ENCODE results near the gene CCDC88B.
"Not testable (repeated sequence)": the region's sequence is repeated elsewhere in the genome, so short reads cannot be mapped to it uniquely, and the experiment has no call there.

CCDC88B gene

DNA sequence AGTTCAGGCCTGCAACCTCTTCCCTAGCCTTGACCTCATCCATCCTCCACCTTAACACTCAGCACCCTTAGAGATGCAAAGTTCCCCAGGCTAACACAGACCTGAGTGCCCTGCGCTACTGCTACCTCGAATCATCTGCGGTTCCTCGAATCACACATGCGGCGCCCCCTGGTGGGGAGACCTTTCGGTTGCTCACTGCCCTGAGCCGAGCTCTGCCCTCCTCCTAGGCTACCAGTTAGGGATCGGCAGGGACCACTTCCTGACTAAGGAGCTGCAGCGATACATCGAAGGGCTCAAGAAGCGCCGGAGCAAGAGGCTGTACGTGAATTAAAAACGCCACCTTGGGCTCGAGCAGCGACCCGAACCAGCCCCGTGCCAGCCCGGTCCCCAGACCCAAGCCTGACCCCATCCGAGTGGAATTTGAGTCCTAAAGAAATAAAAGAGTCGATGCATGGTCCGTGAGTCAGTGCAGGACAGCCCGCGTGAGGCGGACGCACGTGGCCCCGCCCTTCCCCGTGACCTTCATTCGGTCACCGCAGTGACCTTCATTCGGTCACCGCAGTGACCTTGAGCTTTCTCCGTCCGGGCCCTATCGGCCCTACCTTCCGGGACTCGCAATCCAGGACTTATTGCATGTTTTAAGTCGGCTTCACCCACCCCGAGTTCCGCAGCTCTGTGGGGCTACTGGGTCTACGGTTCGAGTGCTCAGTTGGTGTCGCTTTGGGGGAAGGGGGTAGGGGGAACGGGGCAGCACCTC is 35.5 kb upstream of the CCDC88B start:
- DNase-seq, result peak; percentile 96 to 98 (median 97)

DNA sequence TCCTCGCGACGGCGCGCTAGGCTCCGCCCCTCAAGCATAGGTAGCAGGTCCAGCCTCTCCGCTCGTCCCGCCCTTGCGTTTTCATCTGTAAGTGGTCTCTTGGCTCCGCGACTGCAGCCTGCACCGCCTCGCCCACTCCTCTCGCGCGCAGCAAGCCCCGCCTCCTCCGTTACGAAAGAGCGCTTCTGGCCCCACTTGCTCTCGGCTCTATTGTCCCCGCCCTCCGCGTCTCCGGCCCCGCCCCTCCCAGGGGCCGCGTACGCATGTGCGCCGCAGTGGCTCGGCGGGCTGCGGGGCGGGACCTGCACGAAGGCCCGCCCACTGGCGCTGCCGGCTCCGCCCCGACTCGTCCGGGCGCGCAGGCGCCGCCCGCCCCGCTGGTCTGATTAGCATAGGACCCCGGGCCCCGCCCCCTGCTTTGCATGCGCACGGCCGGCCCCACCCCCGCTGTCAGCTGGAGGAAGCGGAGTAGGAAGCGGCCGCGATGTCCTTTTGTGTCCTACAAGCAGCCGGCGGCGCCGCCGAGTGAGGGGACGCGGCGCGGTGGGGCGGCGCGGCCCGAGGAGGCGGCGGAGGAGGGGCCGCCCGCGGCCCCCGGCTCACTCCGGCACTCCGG is 34.8 kb upstream of the CCDC88B start, which contains the start of gene ESRRA:
Gene ESRRA (plus strand): TSS at position 450 of the 616 bp plus-strand sequence. CDS start 1,656 bp downstream, outside the sequence.
- DNase-seq, result peak; percentile 99 to 100 (median 100)

DNA sequence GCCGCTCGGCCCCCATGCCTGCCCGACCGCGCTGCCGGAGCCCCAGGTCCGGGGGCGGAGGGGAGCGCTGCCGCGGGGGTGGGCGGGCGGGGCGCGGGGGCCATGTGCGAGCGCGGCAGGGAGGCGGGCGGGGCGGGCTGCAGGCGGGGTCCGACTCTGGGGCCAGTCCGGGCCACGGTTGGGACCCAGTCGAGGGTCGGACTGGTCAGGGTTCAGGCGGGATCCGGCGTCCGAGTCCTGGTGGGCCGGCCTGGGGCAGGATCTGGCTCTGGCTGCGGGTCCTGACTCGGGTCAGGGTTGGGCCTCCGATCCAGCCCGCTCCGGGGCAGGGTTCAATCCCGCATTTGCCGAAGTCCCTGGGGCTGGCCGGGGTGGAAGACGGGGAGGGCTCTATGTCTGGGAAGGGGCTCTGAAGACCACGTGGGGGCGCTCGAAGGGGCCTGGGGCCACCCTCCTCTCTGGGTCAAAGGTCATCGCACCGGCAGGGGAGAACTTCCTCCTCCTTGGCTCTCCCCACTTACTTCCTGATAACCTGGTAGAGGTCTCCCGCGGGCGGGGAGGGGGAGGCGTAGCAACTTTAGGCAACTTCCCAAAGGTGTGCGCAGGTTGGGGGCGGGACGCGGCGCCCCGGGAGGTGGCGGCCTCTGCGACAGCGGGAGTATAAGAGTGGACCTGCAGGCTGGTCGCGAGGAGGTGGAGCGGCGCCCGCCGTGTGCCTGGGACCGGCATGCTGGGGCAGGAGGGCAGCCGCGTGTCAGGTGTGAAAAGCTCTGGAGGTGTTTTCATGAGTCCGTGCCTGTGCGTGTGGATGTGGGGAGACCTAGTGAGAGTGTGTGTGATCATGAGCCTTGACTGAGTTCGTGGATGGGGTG is 34.1 kb upstream of the CCDC88B start:
- peak; percentile 60 to 80 (median 68) for DNase-seq

DNA sequence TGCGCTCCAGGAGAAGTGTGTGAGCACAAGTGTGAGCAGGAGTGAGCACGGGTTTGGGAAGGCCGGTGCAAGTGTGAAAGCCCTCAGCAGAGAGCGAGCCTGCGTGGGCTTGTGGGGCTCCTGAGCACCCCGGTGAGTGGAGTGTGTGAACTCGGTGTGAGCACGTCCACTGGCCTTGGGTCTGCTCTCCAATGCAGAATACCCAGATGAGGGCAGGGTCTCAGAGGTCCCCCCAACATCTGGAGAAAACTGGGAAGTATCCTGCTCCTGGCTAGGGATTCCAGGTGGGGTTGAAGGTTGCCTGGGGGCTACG is 33.5 kb upstream of the CCDC88B start:
- DNase-seq, result no peak

GRCh38 chr11:64306876-64307622 is 33.0 kb upstream of the CCDC88B start:
- no peak for DNase-seq

DNA sequence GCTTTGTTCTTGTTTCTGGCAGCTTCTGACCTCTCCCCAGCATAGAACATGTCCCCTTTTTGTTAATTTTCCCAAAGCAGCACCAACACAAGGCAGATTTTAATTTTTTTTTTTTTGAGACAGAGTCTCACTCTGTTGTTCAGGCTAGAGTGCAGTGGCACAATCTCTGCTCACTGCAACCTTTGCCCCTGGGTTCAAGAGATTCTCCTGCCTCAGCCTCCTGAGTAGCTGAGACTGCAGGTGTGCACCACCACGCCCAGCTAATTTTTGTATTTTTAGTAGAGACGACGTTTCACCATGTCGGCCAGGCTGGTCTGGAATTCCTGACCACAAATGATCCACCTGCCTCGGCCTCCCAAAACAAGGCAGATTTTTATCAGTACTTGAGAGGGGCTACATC is 32.2 kb upstream of the CCDC88B start:
- not testable (repeated sequence) for DNase-seq

DNA sequence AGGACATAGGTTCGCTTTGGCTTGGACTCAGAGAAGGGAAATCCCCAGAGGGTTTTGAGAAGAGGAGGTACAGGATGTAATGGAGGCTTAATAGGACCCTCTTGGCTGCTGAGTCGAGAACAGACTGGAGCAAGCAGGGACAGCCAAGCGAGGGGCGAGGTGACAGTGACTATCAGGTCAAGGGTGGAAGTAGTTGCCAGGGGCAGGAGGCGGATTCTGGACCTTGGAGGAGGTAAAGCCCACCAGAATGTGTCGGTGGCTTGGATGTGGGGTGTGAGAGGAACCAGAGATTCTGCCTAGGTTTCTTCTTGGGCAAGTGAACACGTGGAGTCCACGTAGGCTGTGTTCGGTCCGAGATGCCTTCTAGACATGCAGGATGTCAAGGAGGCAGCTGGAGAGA is 27.1 kb upstream of the CCDC88B start:
- no peak for DNase-seq

GRCh38 chr11:64313491-64314145 is 26.4 kb upstream of the CCDC88B start:
- no peak for DNase-seq

- DNase-seq, result peak in 1 of 4 experiments; percentile 34
Measured at GRCh38 chr11:64314146-64314804, 25.7 kb upstream of the CCDC88B start.

DNA sequence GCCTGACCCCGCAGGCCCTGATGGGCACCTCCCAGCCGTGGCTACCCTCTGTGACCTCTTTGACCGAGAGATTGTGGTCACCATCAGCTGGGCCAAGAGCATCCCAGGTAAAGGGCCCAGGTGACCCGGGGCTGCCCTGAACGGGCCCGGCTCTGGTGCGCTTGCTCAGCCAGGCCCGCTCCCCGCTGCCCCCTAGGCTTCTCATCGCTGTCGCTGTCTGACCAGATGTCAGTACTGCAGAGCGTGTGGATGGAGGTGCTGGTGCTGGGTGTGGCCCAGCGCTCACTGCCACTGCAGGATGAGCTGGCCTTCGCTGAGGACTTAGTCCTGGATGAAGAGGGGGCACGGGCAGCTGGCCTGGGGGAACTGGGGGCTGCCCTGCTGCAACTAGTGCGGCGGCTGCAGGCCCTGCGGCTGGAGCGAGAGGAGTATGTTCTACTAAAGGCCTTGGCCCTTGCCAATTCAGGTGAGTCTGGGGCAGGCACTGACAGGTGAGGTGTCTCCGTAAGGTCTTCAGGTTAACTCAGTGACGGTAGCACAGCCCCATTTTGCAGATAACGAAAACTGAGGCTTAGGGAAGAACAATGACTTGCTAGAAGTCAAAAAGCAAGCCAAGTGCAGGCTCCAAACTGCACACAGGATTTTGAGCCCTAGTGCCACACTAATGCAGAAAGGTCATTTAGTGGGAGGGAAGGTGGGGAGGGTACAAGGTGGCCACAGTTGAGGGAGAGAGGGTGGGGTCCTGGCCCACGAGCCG is 25.0 kb upstream of the CCDC88B start:
- no peak for DNase-seq

GRCh38 chr11:64315667-64316526 is 24.1 kb upstream of the CCDC88B start:
- DNase-seq, result not testable (repeated sequence)

DNA sequence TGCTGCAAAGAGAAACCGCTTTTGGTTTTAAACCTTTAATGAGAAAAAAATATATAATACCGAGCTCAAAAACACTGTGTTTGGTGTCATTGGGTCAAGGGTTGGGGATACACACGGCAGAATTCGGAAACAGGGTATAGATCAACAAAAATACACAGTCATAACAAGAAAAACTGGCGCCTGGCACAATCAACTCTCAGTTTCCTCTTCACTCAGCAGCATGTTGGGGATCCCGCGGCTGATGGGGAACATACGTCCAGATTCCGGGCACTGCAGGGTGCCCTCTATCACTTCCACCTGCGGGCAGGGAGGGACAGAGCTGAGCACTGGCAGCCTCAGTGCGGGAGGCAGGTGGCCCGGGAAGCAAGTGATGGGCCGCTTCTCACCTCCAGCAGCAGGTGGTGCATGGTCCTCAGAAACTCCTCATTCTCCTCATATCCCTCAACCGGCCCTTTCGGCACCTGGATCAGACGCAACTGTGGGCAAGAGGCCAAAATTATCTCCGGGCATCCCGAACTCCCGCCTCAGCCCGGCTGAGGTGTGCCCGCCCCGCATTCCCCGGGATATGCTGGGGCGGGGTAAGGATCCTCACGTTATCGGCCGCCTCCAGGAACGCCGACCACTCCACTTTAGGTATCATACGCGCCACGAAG is 23.2 kb upstream of the CCDC88B start:
- peak in 1 of 4 experiments; percentile 17 for DNase-seq

GRCh38 chr11:64317325-64317960 is 22.6 kb upstream of the CCDC88B start, which contains the start of gene TRMT112:
TRMT112 (minus strand) TSS chr11:64317559; CDS start chr11:64317526, 33 bp downstream.
- peak; percentile 95 to 99 (median 96) for DNase-seq

DNA sequence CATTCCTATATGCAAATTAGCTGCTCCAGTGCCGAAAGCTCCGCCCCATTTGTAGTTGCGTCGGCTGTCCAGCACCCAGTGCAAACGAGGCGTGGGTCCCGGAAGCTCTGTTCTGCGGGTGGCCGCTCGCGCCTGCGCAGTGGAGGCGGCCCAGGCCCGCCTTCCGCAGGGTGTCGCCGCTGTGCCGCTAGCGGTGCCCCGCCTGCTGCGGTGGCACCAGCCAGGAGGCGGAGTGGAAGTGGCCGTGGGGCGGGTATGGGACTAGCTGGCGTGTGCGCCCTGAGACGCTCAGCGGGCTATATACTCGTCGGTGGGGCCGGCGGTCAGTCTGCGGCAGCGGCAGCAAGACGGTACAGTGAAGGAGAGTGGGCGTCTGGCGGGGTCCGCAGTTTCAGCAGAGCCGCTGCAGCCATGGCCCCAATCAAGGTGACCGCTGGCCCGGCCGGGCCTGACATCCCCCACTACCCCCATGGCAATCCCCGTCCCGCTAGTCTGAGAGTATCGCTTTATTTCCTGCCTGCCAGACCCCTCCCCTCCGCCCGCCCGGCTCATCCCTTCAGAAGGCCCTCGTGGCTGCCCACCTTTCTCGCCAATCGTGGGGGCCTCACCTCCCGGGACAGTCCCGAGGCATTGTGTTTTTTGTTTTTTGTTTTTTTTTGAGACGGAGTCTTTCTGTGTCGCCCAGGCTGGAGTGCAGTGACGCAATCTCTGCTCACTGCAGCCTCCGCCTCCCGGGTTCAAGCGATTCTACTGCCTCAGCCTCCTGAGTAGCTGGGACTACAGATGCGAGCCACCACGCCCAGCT is 21.8 kb upstream of the CCDC88B start, which contains the start of gene PRDX5:
Gene PRDX5 (plus strand): TSS at position 161 of the 805 bp plus-strand sequence. CDS start 95 bp downstream, at position 256.
- peak; percentile 99 for DNase-seq

- peak in 2 of 4 experiments; percentile 33 to 34 for DNase-seq
Measured at GRCh38 chr11:64318766-64319761, 20.9 kb upstream of the CCDC88B start.

DNA sequence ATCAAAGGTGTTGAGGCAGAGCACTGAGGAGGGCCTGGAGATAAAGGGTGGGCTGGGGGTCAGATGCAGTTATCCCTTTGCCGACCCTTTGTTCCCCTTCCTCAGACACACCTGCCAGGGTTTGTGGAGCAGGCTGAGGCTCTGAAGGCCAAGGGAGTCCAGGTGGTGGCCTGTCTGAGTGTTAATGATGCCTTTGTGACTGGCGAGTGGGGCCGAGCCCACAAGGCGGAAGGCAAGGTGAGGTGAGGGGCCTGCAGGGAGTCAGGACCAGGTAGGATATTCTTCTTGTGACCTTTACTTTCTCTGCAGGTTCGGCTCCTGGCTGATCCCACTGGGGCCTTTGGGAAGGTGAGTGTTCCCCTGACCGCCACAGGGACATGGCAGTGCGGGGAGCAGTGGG is 19.4 kb upstream of the CCDC88B start:
- DNase-seq, result no peak
